HG03108 (cell line): Measurements from ENCODE around the gene LEMD1.
"Not testable (repeated sequence)": the region's sequence is repeated elsewhere in the genome, so short reads cannot be mapped to it uniquely, and the experiment has no call there.

Experiments
- ATAC-seq: cut with Tn5 transposase; IDR thresholded peaks from one replicate; pipeline ENCODE4 v1.9.1; 2021; ENCODE audit warnings: moderate library complexity; ENCODE audit not compliant: unreplicated experiment

Gene LEMD1

DNA sequence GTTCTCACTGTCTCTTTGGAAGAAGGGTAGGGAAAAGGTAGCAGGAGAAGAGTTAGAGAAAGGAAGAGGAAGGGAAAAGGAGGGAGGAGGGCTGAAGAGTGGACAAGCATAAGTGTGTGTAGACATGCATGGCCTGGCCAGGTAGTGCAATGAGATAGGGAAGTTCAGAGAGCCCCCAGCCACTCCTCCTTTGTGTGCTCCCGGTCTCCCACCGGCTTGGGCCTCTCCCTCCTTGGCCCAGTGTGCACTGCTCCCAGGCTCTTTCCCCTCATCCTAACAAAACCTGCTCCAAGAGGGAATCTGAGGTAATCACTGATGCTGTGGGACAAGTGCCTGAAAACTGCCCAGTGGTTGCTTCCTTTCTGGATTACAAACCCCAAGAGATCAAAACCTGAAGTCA lies 10.3 kb upstream of the LEMD1 start:
- no peak for ATAC-seq

DNA sequence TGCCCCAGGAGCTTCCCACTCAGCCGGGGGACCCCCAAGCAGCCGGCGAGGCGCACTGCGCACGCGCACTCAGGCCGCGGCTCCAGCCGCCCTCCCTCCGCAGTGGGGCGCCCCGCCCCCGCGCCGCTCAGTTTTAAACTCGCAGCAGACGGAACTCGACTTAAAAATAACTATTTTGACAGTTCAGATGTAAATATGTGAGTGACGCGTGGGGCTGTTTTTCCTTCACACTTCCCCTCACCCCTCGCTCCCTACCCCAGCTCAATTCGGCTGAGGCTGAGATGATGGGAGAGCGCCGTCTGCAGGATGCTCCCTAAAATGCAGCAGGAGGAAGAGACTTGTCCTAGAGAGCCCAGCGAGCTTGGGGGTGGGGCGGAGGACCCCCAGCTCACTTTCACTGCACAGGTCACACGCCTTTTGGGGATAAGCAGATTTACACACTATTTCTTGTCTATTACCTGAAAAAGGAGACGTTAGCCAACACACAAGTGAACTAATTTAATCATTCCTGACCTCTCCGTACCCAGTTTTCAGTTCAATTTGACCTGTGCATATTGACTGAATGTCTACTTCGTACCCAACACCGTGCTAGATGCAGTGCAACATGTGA lies 8.9 kb upstream of the LEMD1 start:
- no peak for ATAC-seq

DNA sequence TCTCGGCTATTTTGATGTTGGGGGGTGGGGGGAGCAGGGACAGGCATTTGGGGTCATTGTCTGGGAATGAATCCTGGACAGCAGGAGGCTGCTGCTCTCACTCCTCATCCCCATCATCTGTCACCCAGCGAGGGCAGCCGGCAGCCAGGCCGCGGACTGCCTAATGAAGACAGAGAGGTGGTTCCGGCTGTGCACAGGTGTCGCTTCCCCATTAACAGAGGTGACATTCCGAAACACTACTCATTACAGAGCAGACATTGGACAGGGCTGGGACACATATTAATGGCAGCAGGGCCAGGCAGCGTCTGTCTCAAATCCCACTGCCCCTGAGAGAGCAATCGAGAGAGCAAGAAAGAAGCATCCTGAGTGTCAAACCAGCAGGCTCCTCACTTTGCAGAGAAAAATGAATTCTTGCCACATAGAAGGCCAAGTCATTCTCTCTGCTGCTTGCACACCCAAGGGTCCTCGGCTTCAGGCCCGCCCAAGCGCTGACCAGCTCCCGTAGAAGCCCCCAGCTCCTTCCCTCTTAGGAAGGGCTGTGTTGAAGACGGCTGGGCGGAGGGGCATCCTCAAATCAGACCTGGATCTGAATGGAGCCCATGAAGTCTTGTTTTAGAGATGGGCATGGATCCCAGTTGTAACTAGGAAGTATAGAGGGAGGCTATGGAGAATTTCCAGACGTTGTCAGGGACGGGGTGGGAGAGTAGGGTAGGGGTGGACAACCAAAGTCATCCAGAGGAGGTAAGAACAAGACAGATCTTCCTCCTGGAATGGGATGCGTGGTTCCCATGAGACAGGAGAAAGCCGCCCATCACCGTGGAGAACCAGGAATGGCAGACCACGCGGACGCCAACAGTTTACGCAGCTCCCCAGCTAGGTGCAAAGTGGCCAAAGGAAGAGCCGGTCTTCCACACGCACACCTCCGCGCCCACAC lies 8.2 kb upstream of the LEMD1 start:
- ATAC-seq: no peak

DNA sequence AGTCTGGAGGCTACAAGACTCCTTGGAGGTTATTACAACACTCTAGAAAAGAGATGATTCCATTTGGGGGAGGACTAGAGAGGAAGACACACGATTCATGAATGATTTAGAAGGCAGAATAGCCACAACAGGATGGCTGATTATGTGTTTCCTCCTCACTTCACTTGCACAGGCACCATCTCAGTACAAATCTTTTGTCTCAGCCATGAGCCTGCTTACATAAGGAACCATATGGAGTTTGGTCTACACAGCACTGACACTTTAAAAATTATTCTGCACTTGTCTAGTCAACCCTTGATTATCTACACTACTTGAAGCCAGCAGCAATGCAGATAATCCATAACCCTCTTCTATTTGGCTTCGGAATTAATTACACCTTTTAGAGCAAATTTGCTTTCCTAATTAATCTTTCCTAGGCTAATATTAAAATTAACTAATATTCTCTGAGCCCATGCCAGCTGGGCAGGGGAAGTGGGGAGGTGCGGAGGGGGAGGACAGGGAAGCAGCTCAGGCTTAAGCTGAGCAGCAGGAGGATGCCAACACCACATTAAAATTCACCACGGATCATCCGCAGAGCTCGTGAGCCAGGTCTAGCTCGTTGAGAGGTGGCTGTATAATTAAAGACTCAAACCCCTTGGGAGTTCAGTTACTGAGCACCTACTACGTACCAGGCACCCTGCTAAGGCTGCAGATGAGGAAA lies 3.2 kb upstream of the LEMD1 start:
- ATAC-seq: no peak

DNA sequence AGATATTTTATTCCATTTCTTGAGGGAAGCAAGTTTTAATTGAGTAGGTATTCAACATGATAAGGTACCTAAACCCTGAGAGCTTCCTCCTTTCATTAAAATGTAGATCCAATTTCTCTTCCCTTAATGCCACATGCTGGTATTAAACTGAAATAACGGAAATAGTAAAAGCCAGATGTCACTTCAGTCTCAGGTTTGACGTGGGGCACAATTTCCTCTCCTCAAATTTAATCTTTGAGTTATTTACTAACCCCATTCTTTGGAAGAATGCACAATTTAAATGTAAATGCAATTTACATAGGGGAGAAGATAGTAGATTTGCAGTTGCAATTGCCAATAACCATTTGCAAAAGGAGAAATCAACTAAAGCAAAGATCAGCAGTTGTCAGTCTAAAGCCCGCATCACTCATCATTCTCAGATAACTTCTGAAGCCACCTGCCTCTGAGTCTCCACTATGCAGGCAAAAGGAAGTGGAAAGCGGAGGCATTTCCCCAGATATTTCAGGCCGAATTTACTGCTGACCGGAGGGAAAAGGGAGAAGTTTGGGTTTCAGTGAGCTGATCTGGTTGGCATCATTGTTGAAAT lies 2.1 kb upstream of the LEMD1 start:
- ATAC-seq: no peak

DNA sequence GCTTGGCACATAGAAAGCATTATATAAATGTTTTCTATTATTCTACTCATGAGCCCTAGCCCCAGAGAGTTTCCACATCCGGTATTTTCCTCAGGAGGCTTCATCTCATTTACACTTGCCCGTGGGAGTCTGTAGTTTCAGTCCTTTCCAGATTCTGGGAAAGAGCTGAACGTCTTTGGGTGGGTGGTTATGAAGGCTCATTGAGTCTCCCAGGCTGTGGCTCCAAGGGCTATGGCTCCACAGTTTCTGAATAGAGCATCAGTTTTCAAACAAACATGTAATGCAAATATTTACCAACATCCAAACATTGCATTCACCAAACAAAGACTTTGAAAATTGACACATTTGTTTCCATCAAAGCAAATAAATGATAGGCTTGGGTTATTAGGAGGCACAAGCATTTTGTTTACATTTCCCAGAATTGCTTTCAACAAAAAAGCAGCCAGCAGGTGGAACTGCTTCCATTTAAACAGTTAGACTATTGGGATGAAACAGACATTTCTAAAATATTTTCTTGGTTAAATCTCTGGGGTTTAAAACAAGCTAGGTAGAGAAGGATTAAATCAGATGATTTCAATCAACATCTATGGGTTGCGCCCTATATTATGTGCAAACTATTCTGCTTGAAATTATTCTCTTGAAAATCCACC lies 1.3 kb upstream of the LEMD1 start:
- ATAC-seq: no peak

DNA sequence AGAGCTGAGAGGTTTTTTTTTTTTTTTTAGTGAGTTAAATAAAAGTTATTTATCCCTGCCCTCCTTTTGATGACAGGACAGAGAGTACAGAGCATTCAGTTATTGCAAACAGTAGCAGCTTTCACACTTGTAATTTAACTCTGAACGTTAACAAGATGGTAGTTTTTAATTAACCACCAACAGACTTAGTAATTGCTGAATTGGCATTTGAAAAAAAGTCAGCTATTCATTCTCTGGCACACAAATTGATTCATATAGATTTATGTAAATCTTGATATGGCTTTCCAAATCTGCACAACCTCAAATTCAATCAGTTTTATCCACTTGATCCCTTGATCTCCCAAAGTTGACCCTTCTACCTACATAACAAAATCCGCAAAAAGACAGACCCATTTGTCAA lies 918 bp downstream of the LEMD1 start:
- no peak for ATAC-seq

DNA sequence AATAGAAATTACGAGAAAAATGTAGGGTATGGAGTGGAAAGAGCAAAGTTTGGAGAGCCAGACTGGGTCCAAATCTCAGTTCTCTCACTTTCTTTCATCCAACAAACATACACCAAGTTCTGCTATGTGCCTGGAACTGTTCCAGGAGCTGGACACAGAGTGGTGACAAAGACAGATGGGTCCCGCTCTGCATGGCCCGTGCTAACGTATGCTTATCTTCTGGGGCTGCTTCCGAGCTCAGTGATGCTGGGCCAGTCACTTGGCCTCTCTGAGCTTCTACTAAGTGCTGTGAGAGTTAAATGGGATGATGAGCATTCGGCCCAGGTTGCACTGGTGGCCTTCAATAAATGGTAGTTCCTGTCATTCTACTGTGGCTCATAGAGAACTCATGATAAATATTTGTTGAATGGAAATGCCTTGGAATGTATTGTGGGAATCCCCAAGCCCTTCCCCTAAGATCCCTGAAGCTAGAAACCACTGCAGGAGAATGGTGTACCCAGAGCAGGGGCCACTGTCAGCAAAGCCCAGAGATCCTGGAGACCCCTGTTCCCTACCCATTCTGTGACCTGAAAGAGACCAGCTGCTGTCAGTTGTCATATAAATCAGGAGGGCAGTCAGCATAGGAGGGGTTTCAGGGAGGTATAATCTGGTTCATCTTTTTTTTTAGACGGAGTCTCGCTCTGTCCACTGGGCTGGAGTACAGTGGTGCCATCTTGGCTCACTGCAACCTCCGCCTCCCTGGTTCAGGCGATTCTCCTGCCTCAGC lies 3.8 kb downstream of the LEMD1 start:
- no peak for ATAC-seq

DNA sequence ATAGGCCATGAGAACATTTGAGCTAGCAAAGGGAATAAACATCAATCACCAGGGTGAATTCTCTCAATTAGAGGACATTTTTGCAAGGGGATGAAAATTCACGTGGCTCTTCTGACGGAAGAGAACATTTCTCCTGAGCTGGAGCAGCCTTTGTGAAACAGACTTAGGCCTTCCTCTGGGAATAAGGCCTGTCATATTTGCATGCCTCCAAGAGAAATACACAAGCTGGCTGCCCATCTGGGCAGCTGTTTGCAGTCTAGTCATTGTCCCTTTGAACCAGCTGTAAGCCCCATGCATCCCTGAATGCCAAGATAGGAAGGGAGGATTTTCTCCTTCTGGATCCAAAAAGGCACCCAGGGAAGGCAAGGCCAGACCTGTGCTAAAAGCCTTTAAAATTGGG lies 5.5 kb downstream of the LEMD1 start:
- ATAC-seq: no peak

DNA sequence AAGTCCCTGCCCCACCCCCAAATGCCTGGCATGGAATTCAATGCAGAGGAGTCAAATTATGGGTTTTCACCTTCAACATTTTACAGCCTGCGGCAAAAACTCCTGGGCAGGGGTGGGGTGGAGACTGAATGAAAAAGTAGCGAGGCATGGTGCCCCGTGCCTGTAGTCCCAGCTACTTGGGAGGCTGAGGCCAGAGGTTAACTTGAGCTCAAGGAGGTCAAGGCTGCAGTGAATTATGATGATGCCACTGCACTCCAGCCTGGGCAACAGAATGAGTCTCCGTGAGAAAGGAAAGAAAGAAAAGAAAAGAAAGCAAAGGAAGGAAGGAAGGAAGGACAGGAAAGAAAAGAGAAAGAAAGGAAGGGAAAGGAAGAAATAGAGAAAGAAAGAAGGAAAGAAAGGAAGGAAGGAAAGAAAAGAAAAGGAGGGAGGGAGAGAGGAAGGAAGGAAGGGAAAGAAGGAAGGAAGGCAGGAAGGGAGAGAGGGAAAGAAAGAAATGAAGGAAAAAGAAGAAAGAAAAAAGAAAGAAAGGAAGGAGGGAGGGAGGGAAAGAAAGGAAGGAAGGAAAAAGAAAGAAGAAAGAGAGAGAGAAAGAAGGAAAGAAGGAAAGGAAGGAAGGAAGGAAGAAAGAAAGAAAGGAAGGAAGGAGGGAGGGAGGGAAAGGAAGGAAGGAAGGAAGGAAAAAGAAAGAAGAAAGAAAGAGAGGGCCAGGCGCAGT lies 11.1 kb downstream of the LEMD1 start:
- ATAC-seq: no peak

DNA sequence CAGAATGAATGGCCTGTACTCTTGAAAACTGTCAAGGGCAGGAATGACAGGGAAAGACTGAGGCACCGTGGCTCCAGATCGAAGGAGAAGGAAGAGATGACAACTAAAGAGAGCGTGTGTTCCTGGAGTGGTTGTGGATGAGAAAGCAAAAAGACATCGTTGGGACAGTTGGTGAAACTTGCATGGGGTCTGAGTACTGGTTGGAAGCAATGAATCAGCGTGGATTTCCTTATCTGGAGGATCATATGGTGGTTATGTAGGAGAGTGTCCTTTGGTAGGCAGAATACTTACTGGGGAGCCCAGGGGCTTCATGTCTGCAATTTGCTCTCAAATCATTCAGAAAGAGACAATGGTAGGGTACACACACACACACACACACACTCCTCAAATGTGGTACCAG lies 13.9 kb downstream of the LEMD1 start:
- no peak for ATAC-seq

DNA sequence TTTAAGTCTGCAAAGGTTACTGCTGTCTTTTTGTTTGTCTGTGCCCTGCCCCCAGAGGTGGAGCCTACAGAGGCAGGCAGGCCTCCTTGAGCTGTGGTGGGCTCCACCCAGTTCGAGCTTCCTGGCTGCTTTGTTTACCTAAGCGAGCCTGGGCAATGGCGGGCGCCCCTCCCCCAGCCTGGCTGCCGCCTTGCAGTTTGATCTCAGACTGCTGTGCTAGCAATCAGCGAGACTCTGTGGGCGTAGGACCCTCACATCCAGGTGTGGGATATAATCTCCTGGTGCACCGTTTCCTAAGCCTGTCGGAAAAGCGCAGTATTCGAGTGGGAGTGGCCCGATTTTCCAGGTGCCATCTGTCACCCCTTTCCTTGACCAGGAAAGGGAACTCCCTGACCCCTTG lies 15.6 kb downstream of the LEMD1 start:
- ATAC-seq: not testable (repeated sequence)

DNA sequence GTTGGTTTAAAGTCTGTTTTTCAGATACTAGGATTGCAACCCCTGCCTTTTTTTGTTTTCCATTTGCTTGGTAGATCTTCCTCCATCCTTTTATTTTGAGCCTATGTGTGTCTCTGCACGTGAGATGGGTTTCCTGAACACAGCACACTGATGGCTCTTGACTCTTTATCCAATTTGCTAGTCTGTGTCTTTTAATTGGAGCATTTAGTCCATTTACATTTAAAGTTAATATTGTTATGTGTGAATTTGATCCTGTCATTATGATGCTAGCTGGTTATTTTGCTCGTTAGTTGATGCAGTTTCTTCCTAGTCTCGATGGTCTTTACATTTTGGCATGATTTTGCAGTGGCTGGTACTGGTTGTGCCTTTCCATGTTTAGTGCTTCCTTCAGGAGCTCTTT lies 17.4 kb downstream of the LEMD1 start:
- ATAC-seq: not testable (repeated sequence)

DNA sequence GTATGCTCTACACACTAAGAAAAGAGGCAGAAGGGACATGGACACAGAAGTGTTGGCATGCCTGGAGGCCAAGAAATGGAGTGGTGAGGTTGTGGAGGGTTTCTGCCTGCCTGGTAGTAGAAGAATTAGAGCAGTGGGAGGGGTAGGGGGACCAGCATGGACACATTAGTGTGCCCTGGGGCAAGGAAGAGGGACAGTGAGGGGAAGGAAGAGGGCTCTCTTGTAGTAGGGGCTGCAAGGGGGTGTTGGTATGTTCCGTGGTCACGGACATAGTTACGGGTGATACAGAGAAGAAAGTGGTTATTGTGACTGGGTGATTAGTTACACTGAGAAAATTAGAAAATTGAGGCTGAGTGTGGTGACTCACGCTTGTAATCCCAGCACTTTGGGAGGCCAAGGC lies 23.3 kb downstream of the LEMD1 start:
- no peak for ATAC-seq

DNA sequence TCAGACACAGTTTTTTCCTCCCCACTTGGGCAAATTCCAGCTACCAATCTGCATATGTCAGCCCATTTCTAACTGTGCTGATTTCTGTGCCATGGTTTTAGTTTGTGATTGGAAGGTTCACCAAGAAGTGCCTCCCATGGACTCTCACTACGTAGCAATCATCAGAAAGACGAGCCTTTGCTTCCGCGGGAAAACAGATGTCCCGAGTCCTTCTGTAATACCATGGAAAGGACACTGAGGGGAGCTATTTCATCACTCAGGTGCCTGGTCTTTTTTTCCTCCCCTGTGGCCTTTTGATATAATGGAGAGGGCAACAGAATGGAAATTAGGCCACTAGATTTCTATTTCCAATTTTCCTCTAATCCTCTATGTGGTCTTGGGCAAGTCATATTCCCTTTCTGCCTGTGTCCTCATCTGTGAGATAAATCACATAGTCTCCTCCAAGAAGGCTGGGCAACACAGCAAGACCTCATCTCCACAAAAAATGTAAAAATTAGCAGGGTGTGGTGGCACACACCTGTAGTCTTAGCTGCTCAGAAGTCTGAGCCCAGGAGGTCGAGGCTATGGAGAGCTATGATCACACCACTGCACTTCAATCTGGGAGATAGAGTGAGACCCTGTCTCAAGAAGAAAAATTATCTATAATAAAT lies 24.8 kb downstream of the LEMD1 start:
- ATAC-seq: no peak

DNA sequence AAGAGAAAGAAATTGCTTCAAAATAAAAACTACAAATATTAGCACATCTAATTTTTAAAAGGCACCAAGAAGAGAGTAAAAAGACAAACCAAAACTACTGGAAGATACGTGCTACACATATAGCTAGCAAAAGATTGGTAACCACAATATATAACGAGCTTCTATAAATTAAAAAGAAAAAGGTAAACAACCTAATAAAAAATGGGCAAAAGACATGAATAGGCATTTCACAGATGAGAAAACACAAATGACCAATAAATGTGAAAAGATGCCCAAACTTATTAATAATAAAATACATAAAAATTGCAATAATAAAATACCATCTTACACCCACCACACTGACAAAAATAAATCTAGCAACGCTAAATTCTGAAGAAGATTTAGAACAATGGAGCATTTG lies 26.2 kb downstream of the LEMD1 start:
- no peak for ATAC-seq

DNA sequence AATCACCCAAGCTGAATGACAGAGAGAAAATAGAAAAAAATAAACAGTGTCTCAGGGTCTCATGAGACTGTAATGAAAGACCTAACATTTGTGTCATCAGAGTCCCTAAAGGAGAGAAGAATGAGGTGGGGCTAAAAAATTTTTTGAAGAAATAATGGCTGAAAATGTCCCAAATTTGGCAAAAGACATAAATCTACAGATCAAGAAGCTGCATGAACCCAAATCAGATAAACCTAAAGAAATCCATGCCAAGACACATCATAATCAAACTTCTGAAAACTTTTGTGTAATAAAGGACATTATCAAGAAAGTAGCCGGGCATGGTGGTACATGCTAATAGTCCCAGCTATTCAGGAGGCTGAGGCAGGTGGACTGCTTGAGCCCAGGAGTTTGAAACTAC lies 29.2 kb downstream of the LEMD1 start:
- no peak for ATAC-seq

DNA sequence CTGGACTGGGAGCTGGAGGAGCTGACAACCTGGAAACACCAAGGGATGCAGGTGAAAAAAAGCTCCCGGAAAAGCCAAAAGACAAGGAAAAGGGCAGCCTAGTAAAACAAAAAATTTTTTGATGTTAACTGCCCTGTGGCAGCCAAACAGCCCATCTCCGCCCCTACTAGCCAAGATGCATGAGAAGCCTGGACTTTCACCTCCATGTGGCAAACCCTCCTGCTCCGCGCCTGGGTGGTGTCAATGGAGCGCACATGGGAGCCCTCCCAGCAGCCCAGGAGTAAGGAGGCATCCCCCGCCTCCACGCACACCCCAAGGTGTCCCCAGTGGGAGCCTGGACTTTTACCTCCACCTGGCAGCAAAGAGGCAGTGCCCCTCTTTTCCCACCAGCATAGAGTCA lies 30.5 kb downstream of the LEMD1 start:
- no peak for ATAC-seq

DNA sequence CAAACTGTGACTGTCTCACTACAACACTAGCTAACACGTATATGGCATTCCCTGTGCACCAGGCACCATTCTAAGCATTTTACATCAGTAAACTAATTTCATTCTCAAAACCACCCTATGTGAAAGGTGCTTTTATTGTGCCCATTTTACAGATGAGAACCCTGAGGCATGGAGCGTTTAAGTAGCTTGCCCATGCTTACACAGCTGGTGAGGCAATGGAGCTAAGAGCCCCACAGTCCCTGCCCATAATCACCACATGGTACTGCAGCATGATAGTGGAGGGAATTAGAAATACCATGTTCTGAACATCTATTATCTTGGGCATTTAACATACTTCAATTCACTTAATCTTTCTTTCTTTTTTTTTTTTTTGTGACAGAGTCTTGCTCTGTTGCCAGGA lies 34.0 kb downstream of the LEMD1 start:
- ATAC-seq: no peak
